ENCODE data around the gene PTAR1. TPM values are rescaled to one million over a fixed set of nuclear protein-coding genes. Genes with fewer than 3 reads are reported as not detected.

Gene PTAR1
- total RNA-seq, 2 experiments from 2014 or later: 41.6 to 44.8 TPM

DNA sequence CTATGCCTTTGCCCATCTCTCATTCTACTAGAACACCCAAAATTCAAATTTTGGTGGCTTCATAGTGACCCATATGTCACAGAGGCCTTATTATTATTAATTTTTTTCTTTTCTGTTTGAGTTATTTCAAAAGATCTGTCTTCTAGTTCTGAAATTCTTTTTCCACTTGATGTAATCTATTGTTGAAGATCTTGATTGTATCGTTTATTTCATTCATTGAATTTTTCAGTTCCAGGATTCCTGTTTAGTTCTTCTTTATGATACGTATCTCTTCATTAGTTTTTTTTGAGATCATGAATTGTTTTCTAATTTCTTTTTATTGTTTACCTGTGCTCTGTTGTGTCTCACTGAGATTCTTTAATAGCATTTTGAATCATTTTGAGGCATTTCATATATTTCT, 63.0 kb downstream of the PTAR1 start:
- Mint-ChIP-seq H3K9me3 (peaks cover 22% of the 10 kb centered on the region), H3K27ac (no peak overlapping the region), H3K36me3 (ENCODE audit: low read depth) (peaks cover 7% of the 10 kb centered on the region), H3K27me3 (ENCODE audit: low read depth) (peaks cover 2% of the 10 kb centered on the region), H3K4me1 (ENCODE audit: low read depth) (no peaks in the 10 kb centered on the region), H3K4me3 (no peak overlapping the region)
- DNase-seq: no peak
- intact Hi-C loops (cut with micrococcal nuclease): no loop called here
- CTCF ChIA-PET: no interaction called here

DNA sequence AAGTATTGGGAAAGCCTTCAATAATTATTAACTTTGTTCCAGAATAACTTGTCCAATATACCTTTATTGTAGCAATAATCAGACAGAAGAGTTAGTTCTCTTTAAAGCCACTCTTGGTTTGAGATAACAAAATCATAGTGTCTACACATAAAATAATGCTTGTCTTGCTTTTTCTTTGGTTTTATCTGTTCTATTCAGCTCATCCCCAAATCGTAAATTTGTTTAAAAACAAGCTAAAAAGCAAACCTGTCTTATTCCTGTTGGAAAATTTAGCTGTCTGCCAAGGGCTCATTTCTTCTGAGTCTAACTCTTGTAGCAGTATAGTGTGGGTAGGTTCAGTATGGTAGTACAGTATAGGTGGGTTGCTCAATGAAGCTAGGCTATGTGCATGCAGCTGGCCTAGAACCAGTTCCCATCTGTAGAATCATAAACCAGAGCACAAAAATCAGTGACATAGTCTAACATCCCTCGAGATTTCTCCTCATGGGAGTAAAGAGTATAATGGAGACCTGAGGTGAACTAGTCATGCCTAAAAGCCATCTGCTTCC, 69.7 kb downstream of the PTAR1 start:
- no peak for DNase-seq
- CTCF ChIA-PET: no interaction called here
- Mint-ChIP-seq H3K4me1 (ENCODE audit: low read depth) (no peaks in the 10 kb centered on the region), H3K4me3 (no peak overlapping the region), H3K36me3 (ENCODE audit: low read depth) (no peaks in the 10 kb centered on the region), H3K9me3 (no peaks in the 10 kb centered on the region), H3K27ac (no peak overlapping the region), H3K27me3 (ENCODE audit: low read depth) (peaks cover 3% of the 10 kb centered on the region)
- intact Hi-C loops (cut with micrococcal nuclease): no loop called here

DNA sequence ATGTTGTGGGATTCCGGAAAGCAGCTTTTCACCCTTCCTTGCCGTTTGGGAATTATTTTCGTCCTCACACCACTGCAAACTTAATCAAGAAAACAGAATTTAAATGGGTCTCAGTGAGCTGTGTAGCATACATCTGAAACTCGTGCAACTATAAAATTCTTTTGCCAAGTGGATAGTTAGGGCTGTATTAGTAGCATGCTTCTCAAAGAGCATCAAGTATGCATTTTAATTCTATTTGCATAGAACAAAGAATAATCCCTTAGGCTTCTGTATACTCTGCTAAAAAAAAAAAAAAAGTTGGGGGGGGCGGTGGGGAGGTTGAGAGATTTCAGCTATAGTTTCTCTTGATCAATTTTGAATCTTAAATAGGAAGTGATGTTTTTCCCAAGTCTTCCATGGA, 75.9 kb downstream of the PTAR1 start:
- Mint-ChIP-seq H3K4me1 (ENCODE audit: low read depth) (no peaks in the 10 kb centered on the region), H3K27ac (no peak overlapping the region), H3K4me3 (no peak overlapping the region), H3K36me3 (ENCODE audit: low read depth) (no peaks in the 10 kb centered on the region), H3K27me3 (ENCODE audit: low read depth) (peaks cover 5% of the 10 kb centered on the region), H3K9me3 (no peaks in the 10 kb centered on the region)
- no peak for DNase-seq
- intact Hi-C loops (cut with micrococcal nuclease): no loop called here
- CTCF ChIA-PET: no interaction called here

DNA sequence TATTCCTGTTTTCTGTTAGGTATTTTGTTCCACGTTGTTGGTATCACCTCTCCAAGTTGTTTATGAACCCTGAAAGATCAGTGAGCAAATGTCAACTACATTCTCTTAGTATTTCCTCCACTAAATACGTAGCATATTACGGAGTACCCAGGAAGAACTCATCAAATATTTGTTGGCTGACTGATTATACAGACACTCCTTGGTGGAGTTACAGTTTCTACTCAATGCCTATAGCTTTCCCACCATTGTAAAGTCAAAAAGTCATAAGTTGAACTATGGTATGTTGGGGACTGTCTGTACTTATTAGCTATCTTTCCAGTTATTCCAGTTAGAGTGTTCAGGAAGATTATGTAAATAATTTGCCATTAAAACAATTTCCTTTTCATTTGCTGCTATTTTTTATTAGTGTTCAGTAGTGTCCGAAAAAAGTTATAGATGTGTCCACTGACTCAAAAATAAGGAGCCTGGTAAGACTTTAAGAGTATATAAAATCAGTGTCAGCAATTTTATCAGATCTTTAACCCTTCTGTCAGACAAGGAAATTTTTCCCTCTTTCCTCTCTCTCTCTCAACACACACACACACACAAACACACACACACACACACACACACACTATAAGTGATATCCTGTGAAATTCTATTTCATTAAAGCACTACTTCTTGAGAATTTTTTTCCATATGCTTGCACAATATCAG, 80.8 kb downstream of the PTAR1 start:
- CTCF ChIA-PET: interaction anchor here (0.6 kb wide), 1 partner anchor 226 kb away, joined by 3 read pairs; no protein-coding TSS in a partner anchor
- H3K27me3 Mint-ChIP-seq (ENCODE audit: low read depth): peaks cover 6% of the 10 kb centered on the region
- H3K36me3 Mint-ChIP-seq (ENCODE audit: low read depth): no peaks in the 10 kb centered on the region
- H3K9me3 Mint-ChIP-seq: no peaks in the 10 kb centered on the region
- no peak overlapping the region for H3K27ac Mint-ChIP-seq
- H3K4me1 Mint-ChIP-seq (ENCODE audit: low read depth): peaks cover 8% of the 10 kb centered on the region
- intact Hi-C loops (cut with micrococcal nuclease): loop anchor here (10.0 kb wide), 1 partner anchor 576 kb away; the partner anchor contains the start of gene SMC5
- no peak for DNase-seq
- H3K4me3 Mint-ChIP-seq: no peak overlapping the region

DNA sequence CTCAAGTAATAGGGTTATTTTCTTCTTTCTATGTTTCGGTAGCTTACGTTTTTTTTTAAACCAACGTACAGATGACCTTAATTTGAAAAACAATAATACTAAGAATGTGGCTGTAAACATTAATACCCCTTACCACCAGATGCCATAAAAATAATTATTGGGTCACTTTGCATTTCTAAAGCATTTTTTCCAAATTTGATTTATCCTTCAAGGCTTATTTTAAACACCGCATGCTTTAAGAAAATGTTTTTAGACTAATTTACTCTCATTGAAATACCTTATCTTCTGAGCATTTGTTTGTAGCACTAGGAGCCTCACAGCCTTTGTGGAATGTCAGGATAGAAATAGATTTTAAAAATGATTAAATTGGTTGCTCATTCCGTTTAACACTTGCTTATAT, 81.9 kb downstream of the PTAR1 start:
- no peak for DNase-seq
- Mint-ChIP-seq H3K4me3 (no peak overlapping the region), H3K27ac (no peak overlapping the region), H3K27me3 (ENCODE audit: low read depth) (peaks cover 7% of the 10 kb centered on the region), H3K9me3 (no peaks in the 10 kb centered on the region), H3K4me1 (ENCODE audit: low read depth) (peaks cover 9% of the 10 kb centered on the region), H3K36me3 (ENCODE audit: low read depth) (no peaks in the 10 kb centered on the region)
- CTCF ChIA-PET: no interaction called here
- intact Hi-C loops (cut with micrococcal nuclease): loop anchor here (10.0 kb wide), 1 partner anchor 577 kb away; the partner anchor contains the start of gene SMC5

DNA sequence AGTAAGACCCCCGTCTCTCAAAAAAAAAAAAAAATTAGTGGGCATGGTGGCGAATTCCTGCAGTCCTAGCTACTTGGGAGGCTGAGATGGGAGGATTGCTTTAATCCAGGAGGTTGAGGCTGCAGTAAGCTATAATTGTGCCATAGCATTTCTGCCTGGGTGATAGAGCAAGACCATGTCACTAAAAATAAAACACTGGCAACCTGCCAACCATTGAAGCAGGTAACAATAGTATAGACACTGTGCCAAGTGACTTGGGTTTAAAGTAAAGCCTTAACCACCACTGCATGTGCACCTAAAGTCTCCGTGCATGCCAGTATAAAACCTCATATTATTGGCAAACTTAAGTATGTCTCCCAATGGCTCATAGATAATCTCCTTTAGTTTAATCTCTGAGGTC, 84.2 kb downstream of the PTAR1 start:
- CTCF ChIA-PET: interaction anchor here (0.6 to 0.7 kb wide), 2 partner anchors 41 to 82 kb away, joined by 3 to 9 read pairs; no protein-coding TSS in a partner anchor
- Mint-ChIP-seq H3K4me3 (no peak overlapping the region), H3K4me1 (ENCODE audit: low read depth) (peaks cover 9% of the 10 kb centered on the region), H3K36me3 (ENCODE audit: low read depth) (no peaks in the 10 kb centered on the region), H3K9me3 (no peaks in the 10 kb centered on the region), H3K27me3 (ENCODE audit: low read depth) (peaks cover 11% of the 10 kb centered on the region), H3K27ac (no peak overlapping the region)
- DNase-seq: no peak
- intact Hi-C loops (cut with micrococcal nuclease): loop anchor here (10.0 kb wide), 1 partner anchor 579 kb away; the partner anchor contains the start of gene SMC5

DNA sequence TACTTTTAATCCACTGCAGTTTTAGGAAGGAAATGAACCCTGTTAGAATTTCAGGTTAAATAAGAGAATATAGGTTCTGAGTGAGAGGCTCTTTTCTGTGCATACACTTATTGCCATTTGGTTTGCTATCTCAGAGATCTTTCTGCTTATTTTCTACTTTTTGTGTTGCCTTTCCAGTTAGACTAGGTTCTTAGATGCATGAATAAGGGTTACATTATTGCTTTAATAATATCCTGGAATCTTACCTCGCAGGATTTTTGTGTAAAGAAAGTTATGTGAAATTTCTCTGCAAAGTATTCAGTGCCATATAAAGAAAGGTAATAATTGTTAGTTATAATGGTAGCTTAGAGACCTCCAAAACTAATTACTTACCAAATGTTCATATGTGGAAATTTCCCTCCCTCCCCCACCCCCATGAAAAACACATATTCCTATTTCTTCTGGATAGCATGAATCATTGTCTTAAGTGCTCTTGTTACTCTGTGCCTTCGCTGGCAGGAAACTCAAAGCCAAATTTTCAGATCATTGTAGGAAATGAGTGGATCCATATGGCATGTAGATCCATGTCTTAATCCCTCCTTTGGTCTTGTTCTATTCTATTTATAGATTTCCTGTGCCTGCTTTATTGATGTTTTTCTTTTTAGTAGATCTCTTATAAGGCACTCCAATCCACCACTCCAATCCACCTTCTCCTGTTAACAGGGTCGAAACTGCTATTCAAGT, 84.9 kb downstream of the PTAR1 start:
- peaks cover 15% of the 10 kb centered on the region for H3K27me3 Mint-ChIP-seq (ENCODE audit: low read depth)
- H3K4me1 Mint-ChIP-seq (ENCODE audit: low read depth): peaks cover 9% of the 10 kb centered on the region

DNA sequence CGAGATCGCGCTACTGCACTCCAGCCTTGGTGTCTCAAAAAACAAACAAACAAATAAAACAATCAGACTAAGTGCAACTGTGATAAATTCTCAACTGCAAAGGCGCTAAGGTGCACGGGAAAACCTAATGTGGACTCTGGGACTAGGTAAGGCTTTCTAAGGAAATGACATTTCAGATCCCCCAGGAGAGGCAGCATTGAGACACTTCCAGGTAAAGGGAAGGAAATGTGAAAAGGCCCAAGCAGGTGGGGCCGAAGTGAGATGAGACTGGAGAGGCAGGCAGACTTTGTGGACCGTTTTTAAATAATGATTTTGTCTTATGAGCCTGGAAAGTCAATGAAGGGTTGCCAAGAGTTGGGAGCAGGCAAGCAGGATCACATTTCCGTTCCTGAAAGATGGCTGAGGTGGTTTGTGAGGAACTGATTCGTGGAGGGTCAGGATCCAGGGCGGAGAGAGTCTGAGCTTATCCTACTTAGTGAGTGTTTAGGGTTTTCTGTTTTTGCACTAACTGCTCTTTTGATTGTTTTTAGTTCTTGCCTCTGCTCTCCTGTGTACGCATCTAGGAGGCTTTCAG, 85.6 kb downstream of the PTAR1 start:
- CTCF ChIA-PET: interaction anchor here (0.7 to 2.2 kb wide), 9 partner anchors 13 to 481 kb away, joined by 3 to 8 read pairs (median 4); no protein-coding TSS in a partner anchor
- H3K9me3 Mint-ChIP-seq: no peaks in the 10 kb centered on the region
- H3K27me3 Mint-ChIP-seq (ENCODE audit: low read depth): peaks cover 15% of the 10 kb centered on the region
- intact Hi-C loops (cut with micrococcal nuclease): loop anchor here (5.0 to 10.0 kb wide), 3 partner anchors 148 to 928 kb away; partner anchors contain the start of genes CFAP95 and SMC5
- DNase-seq: no peak
- peaks cover 9% of the 10 kb centered on the region for H3K4me1 Mint-ChIP-seq (ENCODE audit: low read depth)
- H3K27ac Mint-ChIP-seq: no peak overlapping the region
- H3K4me3 Mint-ChIP-seq: no peak overlapping the region
- no peaks in the 10 kb centered on the region for H3K36me3 Mint-ChIP-seq (ENCODE audit: low read depth)

More for the DNA sequence above, 84.9 kb downstream of the PTAR1 start:
- Mint-ChIP-seq H3K4me3 (no peak overlapping the region), H3K9me3 (no peaks in the 10 kb centered on the region), H3K27ac (no peak overlapping the region), H3K36me3 (ENCODE audit: low read depth) (no peaks in the 10 kb centered on the region)
- no peak for DNase-seq
- CTCF ChIA-PET: interaction anchor here (1.2 kb wide), 1 partner anchor 133 kb away, joined by 3 read pairs; no protein-coding TSS in a partner anchor
- intact Hi-C loops (cut with micrococcal nuclease): loop anchor here (5.0 to 10.0 kb wide), 3 partner anchors 147 to 927 kb away; partner anchors contain the start of genes CFAP95 and SMC5

DNA sequence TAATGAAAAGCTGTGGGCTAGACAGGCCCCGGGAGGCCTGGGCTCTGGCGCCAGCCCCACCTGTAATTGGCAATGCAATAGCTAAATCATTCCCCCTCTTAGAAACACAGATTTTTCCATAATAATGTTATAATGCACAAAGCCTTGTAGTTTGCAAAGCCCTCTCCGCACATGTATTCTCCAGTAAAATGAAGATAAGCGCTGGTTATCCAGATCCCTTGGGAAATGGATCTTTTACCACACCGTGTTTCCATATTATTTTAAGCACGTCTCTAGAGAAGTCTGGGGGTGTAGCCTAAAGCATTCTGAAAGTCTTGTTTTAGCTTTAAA, 86.5 kb downstream of the PTAR1 start:
- intact Hi-C loops (cut with micrococcal nuclease): loop anchor here (1.0 to 10.0 kb wide), 4 partner anchors 149 to 929 kb away; partner anchors contain the start of genes CFAP95 and SMC5
- Mint-ChIP-seq H3K9me3 (no peaks in the 10 kb centered on the region), H3K4me3 (peak overlapping the region; percentile 72), H3K36me3 (ENCODE audit: low read depth) (no peaks in the 10 kb centered on the region), H3K27ac (no peak overlapping the region), H3K4me1 (ENCODE audit: low read depth) (peaks cover 9% of the 10 kb centered on the region), H3K27me3 (ENCODE audit: low read depth) (peaks cover 12% of the 10 kb centered on the region)
- CTCF ChIA-PET: interaction anchor here (0.6 to 2.2 kb wide), 15 partner anchors 11 to 482 kb away, joined by 3 to 8 read pairs (median 4); no protein-coding TSS in a partner anchor
- no peak for DNase-seq

DNA sequence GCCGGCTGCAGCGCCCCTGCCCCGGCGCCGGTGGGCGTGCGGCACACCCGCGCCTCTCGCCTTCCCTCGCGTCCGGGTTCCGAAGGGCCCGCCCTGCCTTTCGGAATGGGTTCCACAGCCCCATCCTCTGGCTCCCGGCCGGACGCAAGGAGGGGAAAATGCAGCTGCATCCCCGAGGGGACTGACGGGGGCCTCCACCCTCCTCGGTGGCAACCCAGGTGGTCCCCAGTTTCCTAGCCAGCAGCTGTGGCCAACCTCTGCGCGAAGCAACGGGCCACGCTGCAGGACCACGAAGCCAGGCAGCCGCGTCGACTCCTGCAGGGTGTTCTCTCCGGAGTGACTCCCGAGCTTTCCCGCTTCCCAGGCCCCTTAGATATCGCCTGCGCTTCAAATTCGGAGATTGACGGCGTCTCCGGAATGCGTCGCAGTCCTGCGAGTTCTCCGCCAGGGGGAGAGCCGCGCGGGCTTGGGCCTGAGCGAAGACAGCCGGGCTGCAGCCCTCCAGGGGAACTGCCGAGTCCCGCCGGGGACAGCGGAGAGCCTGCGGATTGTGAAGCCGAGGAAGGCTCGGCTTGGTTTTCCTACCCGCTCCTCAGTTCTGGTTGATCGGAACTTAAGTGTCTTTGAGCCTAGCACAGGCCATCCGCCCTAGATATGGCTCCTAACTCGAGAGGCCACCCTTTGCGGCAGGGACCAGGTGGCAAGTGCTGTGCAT, 87.1 kb downstream of the PTAR1 start:
- H3K27ac Mint-ChIP-seq: no peak overlapping the region
- peak; percentile 81 for DNase-seq
- H3K27me3 Mint-ChIP-seq (ENCODE audit: low read depth): peaks cover 12% of the 10 kb centered on the region
- peak overlapping the region; percentile 72 for H3K4me3 Mint-ChIP-seq
- H3K9me3 Mint-ChIP-seq: no peaks in the 10 kb centered on the region
- H3K4me1 Mint-ChIP-seq (ENCODE audit: low read depth): peaks cover 9% of the 10 kb centered on the region
- CTCF ChIA-PET: interaction anchor here (0.6 to 2.2 kb wide), 18 partner anchors 10 to 256 kb away, joined by 3 to 8 read pairs (median 3); no protein-coding TSS in a partner anchor
- H3K36me3 Mint-ChIP-seq (ENCODE audit: low read depth): no peaks in the 10 kb centered on the region
- intact Hi-C loops (cut with micrococcal nuclease): loop anchor here (1.0 to 10.0 kb wide), 6 partner anchors 88 to 930 kb away; partner anchors contain the start of genes CFAP95, PTAR1 and SMC5

DNA sequence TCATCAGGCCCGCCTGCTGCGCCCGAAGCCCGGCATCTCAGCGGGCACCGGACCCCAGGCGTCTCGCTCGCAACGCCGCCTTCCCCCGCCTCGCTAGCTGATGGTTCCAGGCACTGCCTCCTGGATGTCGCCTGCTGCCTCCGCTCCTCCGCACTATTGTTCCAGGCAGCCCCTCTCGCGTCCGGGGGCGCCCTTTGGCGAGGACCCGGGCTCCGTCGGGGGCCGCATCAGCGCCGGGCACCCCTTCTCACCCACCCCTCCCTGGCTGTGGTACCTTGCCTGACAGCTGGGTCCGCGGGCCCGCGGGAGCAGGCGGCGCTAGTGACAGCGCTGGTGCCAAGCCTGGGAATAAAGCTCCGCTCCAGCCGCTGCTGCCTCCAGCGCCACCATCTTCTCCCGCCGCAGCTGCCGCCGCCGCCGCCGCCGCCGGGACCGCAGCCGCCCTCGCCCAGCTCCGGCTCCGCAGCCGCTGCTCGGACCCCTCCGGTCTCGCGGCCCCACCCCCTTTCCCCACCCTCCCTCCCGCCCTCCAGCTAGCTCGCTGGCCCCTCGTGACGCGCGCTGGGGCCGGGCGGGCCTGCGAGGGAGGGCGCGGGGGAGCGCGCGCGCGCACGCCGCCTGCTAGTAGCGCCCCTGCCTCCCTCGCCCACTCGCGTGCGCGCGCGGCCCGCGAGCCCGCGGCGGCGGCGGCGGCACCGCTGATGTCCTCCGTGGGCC, 87.8 kb downstream of the PTAR1 start, which contains the start of gene APBA1:
Gene APBA1 (minus strand): TSS at position 493 of the 717 bp plus-strand sequence.
- H3K4me3 Mint-ChIP-seq: peak within 1 kb of the TSS; percentile 72
- H3K36me3 Mint-ChIP-seq (ENCODE audit: low read depth): no peaks in the 10 kb centered on the region
- CTCF ChIA-PET: interaction anchor here (0.7 to 2.2 kb wide), 10 partner anchors 9 to 257 kb away, joined by 3 to 6 read pairs (median 3); no protein-coding TSS in a partner anchor
- intact Hi-C loops (cut with micrococcal nuclease): loop anchor here (1.0 to 10.0 kb wide), 5 partner anchors 88 to 930 kb away; partner anchors contain the start of genes CFAP95, PTAR1 and SMC5
- H3K9me3 Mint-ChIP-seq: no peaks in the 10 kb centered on the region
- H3K27ac Mint-ChIP-seq: no peak within 1 kb of the TSS
- peaks cover 12% of the 10 kb centered on the region for H3K27me3 Mint-ChIP-seq (ENCODE audit: low read depth)
- H3K4me1 Mint-ChIP-seq (ENCODE audit: low read depth): peaks cover 9% of the 10 kb centered on the region
- peak; percentile 17 for DNase-seq
